ENCODE results near the gene WNT5A. TPM values are rescaled to one million over a fixed set of nuclear protein-coding genes. Genes with fewer than 3 reads are reported as not detected.

The WNT5A gene
- total and polyA plus RNA-seq, 2 donors (not counting 1 experiment from before 2014, with no cell fraction given) = not detected

DNA sequence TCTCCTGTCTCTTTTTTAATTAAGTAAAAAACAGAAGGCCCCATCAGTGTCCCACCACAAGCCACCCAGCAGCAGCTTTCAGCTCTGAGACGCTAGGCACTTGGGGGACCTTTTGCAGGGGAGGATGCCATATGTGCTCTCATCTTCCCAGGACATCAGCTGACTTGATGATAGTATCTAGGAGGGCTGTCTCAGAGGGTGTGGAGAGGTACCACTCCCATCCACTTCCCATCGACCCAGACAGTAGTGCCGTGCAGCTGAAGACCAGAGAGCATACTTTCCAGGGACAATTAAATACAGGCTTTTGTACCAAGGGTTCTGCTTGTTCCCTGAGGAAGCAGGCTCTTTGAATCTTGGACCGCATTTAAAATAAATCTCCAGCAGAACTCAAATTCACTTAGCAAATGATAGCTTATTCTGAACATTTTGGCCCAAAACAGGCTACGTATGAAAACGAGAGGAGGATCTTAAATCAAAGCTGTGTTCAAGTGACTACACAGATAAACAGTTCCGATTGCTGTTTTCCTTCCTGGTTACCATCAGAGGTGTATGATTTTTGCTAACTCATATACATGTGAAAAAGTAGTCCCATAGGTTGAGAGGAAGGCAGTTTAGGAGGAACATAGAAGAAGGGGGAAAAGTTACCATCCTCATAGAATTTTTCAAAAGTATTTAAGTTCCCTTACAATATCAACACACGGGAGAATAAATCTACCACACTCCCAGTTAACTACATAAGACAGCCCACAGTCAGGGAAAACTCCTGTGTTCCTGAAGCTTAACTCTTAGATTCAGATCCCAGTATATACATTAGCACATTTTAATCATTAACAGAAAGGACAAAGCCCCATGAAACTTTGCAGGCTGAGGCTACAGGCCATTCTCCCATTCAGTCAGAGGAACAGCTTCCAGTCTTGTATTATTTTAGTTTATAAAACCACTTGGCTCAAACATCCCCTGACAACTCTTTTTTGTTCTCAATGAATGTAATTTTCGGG, 9.5 kb downstream of the WNT5A start:
- no peak for ATAC-seq (ENCODE audit: low read depth)
- POLR2A ChIA-PET = no interaction called here

More for the DNA sequence above, 9.5 kb downstream of the WNT5A start:
- no peaks in the 10 kb centered on the region for H3K4me1 Mint-ChIP-seq
- H3K9ac ChIP-seq (ENCODE audit: low read length) = no peak overlapping the region
- no peak for DNase-seq
- H3K4me3 ChIP-seq (ENCODE audit: control extremely low read depth in 1 of 5, extremely low read depth in 1 of 5, insufficient read depth in 1 of 5, low read depth in 2 of 5, low read length in 4 of 5) = no peak overlapping the region
- H3K4me2 ChIP-seq (replicated peaks; ENCODE audit: low read depth, low read length, poor library complexity, severe bottlenecking) = no peak overlapping the region
- no peaks in the 10 kb centered on the region for H3K36me3 ChIP-seq (replicated peaks in 1 of 2; ENCODE audit: control extremely low read depth in 1 of 2, control insufficient read depth in 1 of 2, extremely low read depth in 1 of 2, insufficient read depth in 2 of 2, low read length in 1 of 2)
- peaks cover 59% of the 10 kb centered on the region for H3K27me3 Mint-ChIP-seq
- no peaks in the 10 kb centered on the region for H3K79me2 ChIP-seq (ENCODE audit: control insufficient read depth, insufficient read depth, low read length)
- no peaks in the 10 kb centered on the region for H4K20me1 ChIP-seq (ENCODE audit: control insufficient read depth, insufficient read depth, low read length, poor library complexity, severe bottlenecking)
- no peak overlapping the region for H3K27ac Mint-ChIP-seq
- TF ChIP-seq, protein P1, sequence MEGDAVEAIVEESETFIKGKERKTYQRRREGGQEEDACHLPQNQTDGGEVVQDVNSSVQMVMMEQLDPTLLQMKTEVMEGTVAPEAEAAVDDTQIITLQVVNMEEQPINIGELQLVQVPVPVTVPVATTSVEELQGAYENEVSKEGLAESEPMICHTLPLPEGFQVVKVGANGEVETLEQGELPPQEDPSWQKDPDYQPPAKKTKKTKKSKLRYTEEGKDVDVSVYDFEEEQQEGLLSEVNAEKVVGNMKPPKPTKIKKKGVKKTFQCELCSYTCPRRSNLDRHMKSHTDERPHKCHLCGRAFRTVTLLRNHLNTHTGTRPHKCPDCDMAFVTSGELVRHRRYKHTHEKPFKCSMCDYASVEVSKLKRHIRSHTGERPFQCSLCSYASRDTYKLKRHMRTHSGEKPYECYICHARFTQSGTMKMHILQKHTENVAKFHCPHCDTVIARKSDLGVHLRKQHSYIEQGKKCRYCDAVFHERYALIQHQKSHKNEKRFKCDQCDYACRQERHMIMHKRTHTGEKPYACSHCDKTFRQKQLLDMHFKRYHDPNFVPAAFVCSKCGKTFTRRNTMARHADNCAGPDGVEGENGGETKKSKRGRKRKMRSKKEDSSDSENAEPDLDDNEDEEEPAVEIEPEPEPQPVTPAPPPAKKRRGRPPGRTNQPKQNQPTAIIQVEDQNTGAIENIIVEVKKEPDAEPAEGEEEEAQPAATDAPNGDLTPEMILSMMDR (IDR thresholded peaks at IDR 0.05) = no peak
- TF ChIP-seq EZH2 (IDR thresholded peaks at IDR 0.05; ENCODE audit: borderline replicate concordance, insufficient read depth, low read depth, low read length, poor library complexity, severe bottlenecking) = no peak
- intact Hi-C loops (cut with micrococcal nuclease) = no loop called here
- no peak overlapping the region for H2AFZ ChIP-seq (ENCODE audit: insufficient read depth, low read depth, low read length, poor library complexity, severe bottlenecking)
- H3K4me1 ChIP-seq (ENCODE audit: control insufficient read depth in 2 of 2, insufficient read depth in 2 of 2, low read length in 2 of 2) = no peaks in the 10 kb centered on the region
- 58% methylated on average over 2 of the region's 9 CpGs for WGBS (ENCODE audit: insufficient coverage)
- CTCF ChIA-PET = interaction anchor here (0.7 kb wide), 1 partner anchor 9 kb away, joined by 3 read pairs; no protein-coding TSS in a partner anchor
- no peak overlapping the region for H3K27ac ChIP-seq (ENCODE audit: low read length in 2 of 2)
- H3K9me3 Mint-ChIP-seq (ENCODE audit: insufficient read depth) = no peaks in the 10 kb centered on the region
- H3K27me3 ChIP-seq (replicated peaks in 1 of 4; ENCODE audit: control extremely low read depth in 1 of 4, control insufficient read depth in 3 of 4, insufficient read depth in 4 of 4, low read length in 3 of 4) = peaks cover 0 to 29% (median 14%) of the 10 kb centered on the region in 4 experiments
- H3K9me3 ChIP-seq (ENCODE audit: control extremely low read depth in 1 of 3, control insufficient read depth in 2 of 3, insufficient read depth in 1 of 3, low read length in 2 of 3) = peaks cover 0 to 9% (median 0%) of the 10 kb centered on the region in 3 donors
- H3K4me3 Mint-ChIP-seq = no peak overlapping the region
